HCT116 (cell line): ENCODE measurements around the gene RRAGD. TPM values are rescaled to one million over a fixed set of nuclear protein-coding genes. Genes with fewer than 3 reads are reported as not detected.

Experiments
- ATAC-seq: fragments of 200-7000 bp; cut with Tn5 transposase; 2 replicates; pipeline ENCODE4 v1.9.1; 2020; ENCODE audit warnings: mild to moderate bottlenecking, moderate library complexity
- BruUV-seq: library from RNA; stranded (reverse); fragments of 400-500 nt; replicated peaks from 2 replicates; lab custom pipeline; 2021; lab: Mats Ljungman, UMichigan
- CTCF ChIA-PET: fragments of 300-600 bp; sonication (Branson Sonifier 250); formaldehyde crosslinking; loops from one replicate; lab custom pipeline; 2021; ENCODE audit warnings: antibody characterized with exemption; lab: Charles Lee
- POLR2A ChIA-PET: fragments of 300-600, 350-600 bp; sonication (Branson Sonifier 250); formaldehyde crosslinking; loops from one replicate; lab custom pipeline; 2021; ENCODE audit warnings: antibody characterized with exemption; lab: Charles Lee
- RAD21 ChIA-PET, 2 experiments: fragments of 300-600 bp; sonication (Branson Sonifier 250); formaldehyde crosslinking; loops; one replicate each; lab custom pipeline; 2023; ENCODE audit warnings: low total read pairs in 2 of 2; ENCODE audit not compliant: uncharacterized antibody in 2 of 2, unreplicated experiment in 2 of 2, low non-redundant PET in 1 of 2; lab: Charles Lee
- DNase-seq: peaks from one replicate; pipeline ENCODE4 v3.0.0-alpha.2; 2010; ENCODE audit warnings: low read depth, low spot score
- H2AFZ ChIP-seq: fragments of 200-600 bp; shearing (Covaris generic), sonication (generic); 2 replicates; pipeline ENCODE4 v1.6.1; 2017; ENCODE audit warnings: low read depth, mixed run types, mixed read lengths, antibody characterized with exemption, low read length; ENCODE audit not compliant: poor library complexity, severe bottlenecking
- H3K27ac ChIP-seq: 2 replicates; pipeline ENCODE4 v1.5.1; 2012; ENCODE audit warnings: low read depth, low read length
- H3K27me3 ChIP-seq: fragments of 200-600 bp; sonication (generic); 2 replicates; pipeline ENCODE4 v1.6.1; 2016; ENCODE audit warnings: mixed run types, low read length, mixed read lengths; ENCODE audit not compliant: insufficient read depth
- H3K36me3 ChIP-seq, 2 experiments: fragments of 200-500 bp in 1 of 2; fragments of 200-600 bp in 1 of 2; sonication (Bioruptor generic) in 1 of 2; sonication (generic) in 1 of 2; 2 replicates each; pipeline versions ENCODE4 v1.5.1 to v1.6.1; 2014 to 2016; ENCODE audit warnings: low read length in 2 of 2, inconsistent platforms in 1 of 2, mixed read lengths in 1 of 2, mixed run types in 1 of 2; ENCODE audit not compliant: insufficient read depth in 2 of 2, control insufficient read depth in 1 of 2
- H3K4me1 ChIP-seq, 2 experiments: fragments of 200-600 bp in 1 of 2; sonication (generic) in 1 of 2; 2 replicates each; pipeline versions ENCODE4 v1.5.1 to v1.6.1; 2012 to 2017; ENCODE audit warnings: low read length in 2 of 2, inconsistent platforms in 1 of 2, mild to moderate bottlenecking in 1 of 2, mixed read lengths in 1 of 2, mixed run types in 1 of 2, moderate library complexity in 1 of 2; ENCODE audit not compliant: insufficient read depth in 2 of 2, control insufficient read depth in 1 of 2
- H3K4me2 ChIP-seq: fragments of 200-600 bp; sonication (generic); 2 replicates; pipeline ENCODE4 v1.6.1; 2017; ENCODE audit warnings: mixed run types, low read length, mixed read lengths
- H3K4me3 ChIP-seq, 2 experiments: fragments of 200-600 bp in 1 of 2; sonication (generic) in 1 of 2; replicated peaks in 1 of 2; 2 replicates each; pipeline ENCODE4 v1.5.1; 2011 to 2016; ENCODE audit warnings: low read length in 2 of 2, control low read depth in 1 of 2, low read depth in 1 of 2, mild to moderate bottlenecking in 1 of 2, mixed read lengths in 1 of 2, mixed run types in 1 of 2
- H3K79me2 ChIP-seq: fragments of 200-600 bp; sonication (generic); 2 replicates; pipeline ENCODE4 v1.6.1; 2017; ENCODE audit warnings: mild to moderate bottlenecking, mixed run types, low read length, moderate library complexity, mixed read lengths; ENCODE audit not compliant: insufficient read depth
- H3K9ac ChIP-seq: fragments of 200-600 bp; sonication (generic); 2 replicates; pipeline ENCODE4 v1.6.1; 2016; ENCODE audit warnings: low read length, mixed read lengths
- H3K9me2 ChIP-seq: fragments of 200-600 bp; sonication (generic), shearing (Covaris generic); 2 replicates; pipeline ENCODE4 v1.6.1; 2017; ENCODE audit warnings: mixed run types, mild to moderate bottlenecking, moderate library complexity; ENCODE audit not compliant: insufficient read depth
- H3K9me3 ChIP-seq, 2 experiments: fragments of 200-500 bp in 1 of 2; fragments of 200-600 bp in 1 of 2; sonication (Bioruptor generic) in 1 of 2; sonication (generic) in 1 of 2; 2 replicates each; pipeline ENCODE4 v1.6.1; 2014 to 2017; ENCODE audit warnings: low read length in 2 of 2, mixed read lengths in 2 of 2, inconsistent platforms in 1 of 2, low read depth in 1 of 2, mild to moderate bottlenecking in 1 of 2, mixed run types in 1 of 2, moderate library complexity in 1 of 2; ENCODE audit not compliant: control insufficient read depth in 1 of 2, insufficient read depth in 1 of 2
- H4K20me1 ChIP-seq: fragments of 200-600 bp; sonication (generic), shearing (Covaris generic); 2 replicates; pipeline ENCODE4 v1.6.1; 2017; ENCODE audit warnings: mixed run types, mild to moderate bottlenecking, moderate library complexity; ENCODE audit not compliant: insufficient read depth
- ELF1 ChIP-seq: IDR thresholded peaks from 2 replicates; pipeline ENCODE4 v1.6.1; 2012; ENCODE audit warnings: low read depth, borderline replicate concordance
- SIN3A ChIP-seq: IDR thresholded peaks from 2 replicates; pipeline ENCODE4 v1.6.1; 2012; ENCODE audit warnings: low read depth
- TCF7L2 ChIP-seq: IDR thresholded peaks from 2 replicates; pipeline ENCODE4 v1.7.0; 2011; ENCODE audit warnings: borderline replicate concordance, inconsistent platforms; ENCODE audit not compliant: insufficient read depth, insufficient read length; ENCODE audit errors: extremely low read depth
- ZFX ChIP-seq: fragments of 450-650 bp; IDR thresholded peaks from 2 replicates; pipeline ENCODE4 v1.6.1; 2017
- intact Hi-C: fragments of 100-400 bp; cut with micrococcal nuclease; formaldehyde crosslinking; loops from 2 replicates; pipeline ENCODE4 v1.10.0; 2022
- total RNA-seq: library from RNA; stranded (reverse); gene quantifications from one replicate; pipeline ENCODE4 v1.2.1, GENCODE V29; 2021; ENCODE audit not compliant: unreplicated experiment

The RRAGD gene
- total RNA-seq, 1 experiment from 2014 or later, result 15.9 TPM

DNA sequence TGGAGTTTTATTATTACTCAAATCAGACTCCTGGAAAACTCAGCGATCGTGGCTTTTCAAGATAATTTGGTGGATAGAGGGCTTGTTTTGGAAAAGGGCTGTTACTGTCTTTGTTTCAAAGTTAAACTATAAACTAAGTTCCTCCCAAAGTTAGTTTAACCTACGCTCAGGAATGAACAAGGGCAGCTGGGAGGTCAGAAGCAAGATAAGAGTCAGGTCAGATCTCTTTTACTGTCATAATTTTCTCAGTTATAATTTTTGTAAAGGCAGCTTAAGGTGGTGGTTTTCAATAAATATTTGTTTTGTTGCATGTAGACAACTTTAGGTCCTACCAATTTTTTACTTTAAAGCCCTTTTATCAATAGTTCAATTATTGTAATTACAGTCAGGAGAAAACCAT is 87.8 kb downstream of the RRAGD start:
- Histone ChIP-seq H3K9ac (no peak overlapping the region), H3K9me2 (0 out of 2 replicates have a peak, but pooled peaks cover 3% of the 10 kb centered on the region), H3K4me2 (no peak overlapping the region), H3K4me1 (no peaks in the 10 kb centered on the region), H4K20me1 (no peaks in the 10 kb centered on the region), H3K9me3 (no peaks in the 10 kb centered on the region), H3K27ac (no peak overlapping the region), H3K4me3 (no peak overlapping the region), H2AFZ (no peak overlapping the region), H3K36me3 (no peaks in the 10 kb centered on the region; a peak in 1 of 4 replicates), H3K79me2 (no peaks in the 10 kb centered on the region), H3K27me3 (no peaks in the 10 kb centered on the region)
- ChIA-PET POLR2A (no interaction called here), RAD21 (no interaction called here), CTCF (no interaction called here)
- BruUV-seq, result no TSS peak
- no peak for ATAC-seq
- intact Hi-C loops, result no loop called here
- no peak for DNase-seq
- no peak for TF ChIP-seq ELF1

DNA sequence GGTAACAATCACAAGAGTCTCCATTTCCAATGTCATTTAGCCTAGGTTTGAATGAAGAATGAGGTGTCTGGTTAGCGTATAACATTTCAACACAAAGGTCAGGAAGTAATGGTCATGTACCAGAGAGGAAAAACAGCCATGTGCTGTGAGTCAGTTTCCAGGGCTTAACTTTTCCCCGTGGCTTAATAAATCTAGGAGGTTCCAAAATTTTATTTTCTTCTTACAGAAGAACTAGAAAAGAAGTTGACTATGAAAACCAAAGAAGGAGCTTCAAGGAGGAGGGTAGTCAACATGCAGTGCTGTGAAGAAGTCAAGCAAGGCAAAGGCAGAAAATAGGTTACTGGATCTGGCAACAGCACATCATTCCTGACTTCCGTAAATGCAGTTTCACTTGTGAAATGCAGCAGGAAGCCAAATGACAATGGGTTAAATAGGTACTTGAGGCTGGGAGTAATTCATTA is 88.5 kb downstream of the RRAGD start:
- Histone ChIP-seq H3K4me2 (no peak overlapping the region), H4K20me1 (no peaks in the 10 kb centered on the region), H3K36me3 (no peaks in the 10 kb centered on the region), H2AFZ (no peak overlapping the region), H3K27me3 (no peaks in the 10 kb centered on the region), H3K4me3 (no peak overlapping the region), H3K9me2 (0 out of 2 replicates have a peak, but pooled peaks cover 3% of the 10 kb centered on the region), H3K79me2 (no peaks in the 10 kb centered on the region), H3K9me3 (no peaks in the 10 kb centered on the region), H3K4me1 (no peaks in the 10 kb centered on the region)
- ChIA-PET POLR2A (no interaction called here), RAD21 (no interaction called here), CTCF (no interaction called here)
- ATAC-seq (no peak), DNase-seq (no peak)
- BruUV-seq, result no TSS peak
- no peak for TF ChIP-seq TCF7L2
- no peak for TF ChIP-seq ZFX
- no peak for TF ChIP-seq SIN3A
- TF ChIP-seq, all 23 proteins: peak for 0
- Histone ChIP-seq H3K9ac (no peak overlapping the region), H3K27ac (no peak overlapping the region)
- intact Hi-C loops, result no loop called here
